GM18502 (cell line): ENCODE measurements around the gene PRKAR1B.

Experiments used
- ATAC-seq: cut with Tn5 transposase; IDR thresholded peaks from one replicate; pipeline ENCODE4 v1.9.1; 2021; ENCODE audit warnings: mild to moderate bottlenecking; ENCODE audit not compliant: unreplicated experiment, poor library complexity

The PRKAR1B gene

DNA sequence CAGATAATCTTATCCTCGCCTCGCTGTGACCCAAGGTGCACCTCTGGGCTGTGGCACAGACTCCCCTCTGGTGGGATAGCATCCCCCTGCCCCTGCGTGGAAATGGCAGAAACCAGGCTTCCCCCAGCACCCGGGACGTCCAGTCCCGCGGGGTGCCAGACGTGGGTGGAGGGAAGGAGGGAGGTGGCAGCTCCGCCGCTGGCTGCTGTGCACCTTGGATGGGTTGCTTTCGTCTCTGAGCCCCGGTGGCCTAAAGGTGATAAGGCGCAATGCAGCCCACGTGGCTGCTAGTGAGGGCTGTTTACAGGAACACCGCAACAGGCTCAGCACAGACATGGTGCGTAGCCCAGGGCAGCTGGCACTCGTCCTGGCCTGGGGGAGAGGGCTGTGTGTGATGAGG lies 193.8 kb downstream of the PRKAR1B start:
- no peak for ATAC-seq

DNA sequence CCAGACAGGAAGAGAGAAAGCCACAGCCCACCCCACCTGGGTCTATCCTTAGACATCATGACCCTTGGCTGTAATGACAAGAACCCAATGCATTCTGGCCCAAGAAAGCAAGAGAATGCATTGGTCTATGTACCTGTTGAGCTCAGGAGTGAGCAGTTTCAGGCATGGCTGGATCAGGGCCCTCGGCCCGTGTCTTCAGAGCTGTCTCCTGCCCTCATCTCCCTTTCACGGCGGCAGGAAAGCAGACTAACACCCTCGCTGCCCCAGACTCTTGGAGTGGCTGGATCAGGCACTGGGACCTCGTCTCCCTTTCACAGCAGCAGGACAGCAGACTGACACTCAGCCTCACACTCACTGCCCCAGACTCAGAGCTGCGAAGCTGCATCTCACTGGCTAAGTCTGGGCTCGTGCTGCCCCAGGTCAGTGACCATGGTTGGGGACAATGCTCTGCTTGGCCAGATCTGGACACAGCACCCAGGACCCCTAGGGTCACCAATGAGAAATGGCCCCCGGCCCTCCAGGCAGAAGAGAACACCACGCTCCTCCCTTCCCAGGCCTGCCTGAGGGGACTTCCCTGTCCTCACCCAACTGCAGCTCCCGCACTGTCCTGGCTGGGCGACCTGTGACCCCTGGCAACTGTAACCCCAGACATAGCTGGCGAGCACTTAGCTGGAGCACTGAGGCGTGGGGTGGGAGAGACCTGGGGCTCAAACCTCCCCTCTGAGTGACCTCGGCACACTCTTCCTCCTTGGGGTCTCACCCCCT lies 194.5 kb downstream of the PRKAR1B start:
- ATAC-seq, result no peak

DNA sequence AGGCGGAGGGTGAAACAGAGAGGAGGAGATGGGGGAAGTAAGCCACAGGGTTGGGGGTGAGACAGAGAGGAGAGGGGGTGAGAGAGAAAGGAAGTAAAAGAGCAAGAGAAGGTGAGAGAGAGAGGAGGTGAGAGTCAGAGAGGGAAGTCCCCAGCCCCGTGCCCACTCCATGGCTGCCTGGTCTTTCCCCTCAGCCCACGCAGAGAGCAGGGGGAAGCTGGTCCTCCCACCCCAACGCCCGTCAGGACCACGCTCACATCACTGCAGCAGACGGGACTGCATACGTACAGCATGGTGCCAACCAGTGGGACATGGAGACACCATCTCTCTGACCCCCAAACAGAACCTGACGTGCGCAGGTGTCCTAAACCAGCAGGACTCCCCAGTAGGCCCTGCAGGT lies 195.3 kb downstream of the PRKAR1B start:
- no peak for ATAC-seq

DNA sequence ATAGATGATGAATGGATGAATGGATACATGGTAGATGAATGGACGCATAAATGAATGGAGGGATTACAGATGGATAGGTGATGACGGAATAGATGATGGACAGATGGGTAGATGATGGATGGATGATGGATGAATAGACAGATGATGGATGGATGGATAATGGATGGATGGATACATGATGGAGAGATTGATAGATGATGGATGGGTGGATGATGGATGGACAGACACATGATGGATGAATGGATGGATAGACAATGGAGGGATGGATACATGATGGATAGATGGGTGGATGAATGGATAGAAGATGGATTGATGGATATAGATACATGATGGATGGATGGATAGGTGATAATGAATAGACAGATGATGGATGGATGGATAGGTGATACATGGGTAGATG lies 198.6 kb downstream of the PRKAR1B start:
- no peak for ATAC-seq

DNA sequence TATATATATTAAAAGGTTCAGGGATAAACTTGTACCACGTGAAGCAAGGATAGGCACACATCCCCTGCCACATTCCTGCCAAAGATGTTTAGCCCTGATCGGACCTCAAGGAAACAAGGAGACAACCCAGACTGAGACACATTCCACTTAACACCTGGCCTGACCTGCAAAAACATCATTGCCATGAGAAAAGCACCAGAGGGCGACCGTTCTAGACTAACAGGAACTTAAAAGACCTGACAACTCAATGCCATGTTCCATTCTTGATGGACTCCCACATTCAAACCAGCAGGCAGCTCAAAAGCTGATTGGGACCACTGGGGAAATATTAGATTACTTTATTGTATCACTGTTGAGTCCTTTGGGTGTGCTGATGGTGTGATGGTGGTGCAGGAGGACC lies 199.4 kb downstream of the PRKAR1B start:
- no peak for ATAC-seq

DNA sequence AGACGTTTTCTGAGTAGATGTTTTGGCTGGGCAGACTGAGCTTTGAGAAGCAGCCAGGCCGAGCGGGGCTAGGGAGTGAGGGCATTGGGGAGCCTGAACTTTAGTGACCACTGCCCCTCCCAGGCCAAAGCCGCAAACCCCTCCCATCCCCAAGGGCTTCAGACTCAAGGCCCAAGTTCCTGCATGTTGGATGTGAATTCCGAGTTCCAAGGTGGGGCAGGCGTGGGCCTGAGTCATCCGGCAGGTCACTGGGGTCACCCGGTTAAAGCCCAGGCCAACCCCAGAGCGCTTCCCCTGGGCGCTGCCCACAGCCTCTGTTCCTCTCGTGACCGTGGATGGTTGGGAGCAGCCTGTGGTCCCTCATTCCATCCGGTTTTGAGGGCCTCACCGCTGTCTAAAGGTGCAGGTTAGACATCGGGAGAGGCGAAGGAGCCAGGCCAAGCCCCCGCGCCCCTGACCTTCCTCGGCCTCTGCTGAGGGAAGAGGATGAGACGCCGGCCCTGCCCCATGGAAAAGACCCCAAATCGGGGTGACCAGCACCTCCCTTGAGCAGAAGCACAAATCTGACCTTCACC lies 200.5 kb downstream of the PRKAR1B start:
- no peak for ATAC-seq

DNA sequence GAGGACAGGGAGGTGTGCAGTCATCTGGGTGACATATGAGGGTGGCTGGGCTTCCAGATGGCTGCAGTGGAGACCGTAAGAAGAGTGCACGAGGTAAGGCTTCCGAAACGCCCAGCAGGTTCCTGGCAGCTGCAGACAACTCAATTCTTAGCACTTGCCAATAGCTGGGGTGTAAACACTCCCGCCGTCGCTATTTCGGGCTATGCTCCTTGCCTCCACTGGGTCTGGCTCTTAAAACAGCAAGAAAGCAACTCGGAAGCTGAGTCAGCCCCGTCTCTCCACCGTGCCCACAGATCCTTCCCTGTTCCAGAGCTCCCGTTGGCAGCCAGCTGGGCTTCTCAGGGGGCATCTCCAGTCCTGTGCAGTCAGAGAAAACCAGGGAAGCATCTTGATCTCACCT lies 201.3 kb downstream of the PRKAR1B start:
- no peak for ATAC-seq

DNA sequence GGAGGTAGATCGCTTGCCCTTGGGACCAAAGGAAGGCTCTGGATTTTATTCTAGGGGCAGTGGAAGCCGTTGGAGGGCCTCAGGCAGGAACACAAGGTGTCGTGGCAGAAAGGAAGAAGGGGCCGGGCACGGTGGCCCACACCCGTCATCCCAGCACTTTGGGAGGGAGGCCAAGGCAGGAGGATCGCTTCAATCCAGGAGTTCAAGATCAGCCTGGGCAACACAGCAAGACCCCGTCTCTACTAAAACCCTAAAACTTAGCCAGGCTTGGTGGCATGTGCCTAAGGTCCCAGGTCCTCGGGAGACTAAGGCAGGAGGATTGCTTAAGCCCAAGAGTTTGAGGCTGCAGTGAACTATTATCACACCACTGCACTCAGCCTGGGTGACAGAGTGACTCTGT lies 202.3 kb downstream of the PRKAR1B start:
- no peak for ATAC-seq

DNA sequence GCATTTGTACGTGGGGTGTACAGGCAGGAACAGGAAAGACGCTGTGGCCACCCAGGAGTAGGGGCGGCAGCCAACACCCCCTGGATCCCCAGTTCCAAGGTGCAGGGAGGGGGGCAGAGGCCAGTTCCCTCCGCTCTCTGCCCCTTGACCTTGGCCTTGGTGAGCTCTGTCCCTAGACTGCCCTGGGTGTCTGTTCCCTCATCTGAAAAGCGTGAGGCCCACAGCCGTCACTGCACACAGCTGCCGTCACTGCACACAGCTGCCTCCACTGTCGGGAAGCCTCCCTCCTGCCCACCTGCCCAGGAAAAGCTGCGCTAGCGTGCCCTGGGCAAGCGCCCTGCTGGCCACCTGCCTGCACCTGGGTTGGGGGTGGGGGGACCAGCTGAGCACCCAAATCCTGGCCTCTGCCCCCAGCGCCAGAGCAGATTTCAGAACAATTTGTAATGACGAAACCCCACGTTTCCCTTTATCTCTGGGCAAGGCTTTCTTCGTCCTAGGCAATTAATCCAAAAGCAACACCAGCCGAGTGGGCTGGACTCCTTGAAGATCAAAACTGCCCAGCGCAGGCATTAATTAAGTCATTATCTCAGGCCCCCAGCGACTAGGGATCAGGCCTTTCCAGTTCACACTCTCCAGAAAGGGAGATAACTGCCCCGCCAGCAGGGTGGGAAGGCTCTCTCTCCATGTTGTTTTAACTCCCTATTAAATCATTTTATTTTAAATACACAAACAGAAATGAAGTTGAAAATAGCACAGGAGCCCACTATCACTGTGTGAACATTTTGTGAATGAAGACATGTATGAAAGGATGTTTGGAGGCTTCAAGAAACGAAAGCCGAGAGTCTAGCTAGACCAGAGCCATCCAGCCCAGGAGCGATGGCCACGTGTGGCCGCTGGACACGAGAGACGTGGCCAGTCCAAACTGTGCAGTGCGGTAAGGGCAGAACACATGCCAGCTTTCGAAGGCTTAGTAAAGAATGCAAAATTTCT lies 203.4 kb downstream of the PRKAR1B start:
- no peak for ATAC-seq

DNA sequence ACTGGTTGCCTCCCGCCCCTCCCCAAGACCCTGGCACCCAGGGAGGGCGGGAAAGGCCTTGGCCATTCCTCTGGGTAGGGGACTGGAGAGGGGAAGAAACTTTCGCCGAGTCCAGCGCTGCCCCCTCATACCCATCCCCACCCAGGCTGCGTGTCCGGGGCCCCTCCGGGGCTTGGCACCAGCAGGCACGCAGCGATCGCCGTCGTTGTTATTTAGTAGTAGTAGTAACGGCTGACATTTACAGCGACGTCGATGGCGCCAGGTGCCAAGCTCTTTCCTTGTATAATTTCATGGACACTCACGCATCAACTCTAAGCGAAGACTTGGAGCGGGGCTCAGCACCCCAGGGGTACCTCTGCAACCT lies 204.1 kb downstream of the PRKAR1B start:
- ATAC-seq, result no peak

DNA sequence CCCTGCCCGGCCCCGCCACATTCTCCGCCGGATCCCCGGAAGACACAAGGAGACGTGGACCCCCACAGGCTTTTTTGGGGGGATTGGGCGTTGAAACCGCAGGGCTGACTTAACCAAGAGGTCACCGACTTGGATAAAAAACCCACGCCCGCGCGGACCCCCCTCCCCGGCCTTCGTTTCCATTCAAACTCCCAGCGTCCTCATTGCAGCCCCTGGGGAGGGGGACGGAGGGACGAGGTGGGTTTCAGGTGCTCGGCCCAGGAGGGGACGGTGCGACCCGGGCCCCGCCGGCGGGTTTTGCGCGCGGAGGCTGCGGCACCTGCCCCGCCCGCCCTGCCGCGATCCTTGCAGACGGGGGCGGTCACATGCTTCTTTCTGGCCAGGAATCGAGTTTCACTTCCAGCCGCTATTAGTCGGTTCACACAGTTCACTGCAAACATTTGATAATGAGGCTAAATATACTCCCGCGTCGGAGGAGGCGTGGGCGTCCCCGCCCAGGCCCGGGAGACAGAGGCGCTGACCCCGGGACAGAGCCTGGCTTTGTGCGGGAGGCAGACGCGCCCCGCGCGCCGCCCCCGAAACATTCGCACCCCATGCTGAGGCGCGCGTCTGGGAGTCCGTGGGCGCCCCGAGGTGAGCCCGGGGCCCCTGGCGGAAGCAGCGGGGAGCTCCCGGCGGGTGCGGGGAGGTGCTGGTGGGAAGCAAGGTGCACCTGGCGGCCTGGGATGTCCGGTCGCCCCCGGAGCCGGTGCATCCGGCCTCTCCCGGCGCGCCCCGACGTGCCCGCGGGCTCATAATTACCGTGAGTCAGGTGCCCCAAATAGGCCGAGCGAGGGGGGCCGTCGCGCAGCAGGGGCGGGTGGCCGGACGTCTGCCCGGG lies 204.8 kb downstream of the PRKAR1B start:
- ATAC-seq, result peak; percentile 37

DNA sequence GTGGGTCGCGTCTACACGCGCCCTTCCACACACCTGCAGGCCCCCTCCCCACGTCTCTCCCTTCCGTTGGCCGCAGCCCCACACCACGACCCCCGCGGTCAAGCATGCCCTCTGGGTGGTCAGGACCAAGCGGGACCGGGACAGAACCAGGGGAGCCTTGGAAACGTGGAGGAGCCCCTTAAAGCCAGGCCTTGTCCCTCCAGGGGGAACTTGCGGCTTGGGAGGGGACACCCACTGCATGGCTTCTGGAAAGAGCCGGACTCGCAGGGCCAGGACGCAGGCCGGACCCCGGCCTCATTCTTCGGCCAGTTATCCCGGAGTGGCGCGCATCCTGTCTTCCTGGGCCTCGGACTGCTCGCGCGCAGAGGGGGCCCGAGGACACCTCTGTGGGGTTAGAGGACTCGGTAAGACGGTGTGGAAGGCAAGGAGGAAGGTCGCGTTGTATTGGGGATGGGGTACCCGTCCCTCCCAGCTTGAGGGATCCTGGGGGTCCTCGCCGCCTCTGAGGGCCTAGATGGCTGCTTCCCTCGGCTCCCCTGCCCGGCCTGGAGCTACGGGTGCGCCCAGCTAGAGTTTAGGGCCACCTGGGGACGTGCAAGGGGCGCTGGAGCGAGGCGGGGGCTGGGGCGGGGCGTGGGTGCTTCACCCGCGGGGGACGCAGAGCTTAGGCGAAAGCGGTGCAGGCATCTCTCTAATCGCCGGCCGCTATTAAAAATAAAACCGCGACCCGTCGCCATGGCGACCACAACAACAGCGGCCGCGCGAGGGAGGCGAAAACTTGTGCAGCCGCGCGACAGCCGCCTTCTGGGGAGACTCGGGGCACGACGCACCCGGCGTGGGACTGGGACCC lies 205.6 kb downstream of the PRKAR1B start:
- ATAC-seq, result no peak

DNA sequence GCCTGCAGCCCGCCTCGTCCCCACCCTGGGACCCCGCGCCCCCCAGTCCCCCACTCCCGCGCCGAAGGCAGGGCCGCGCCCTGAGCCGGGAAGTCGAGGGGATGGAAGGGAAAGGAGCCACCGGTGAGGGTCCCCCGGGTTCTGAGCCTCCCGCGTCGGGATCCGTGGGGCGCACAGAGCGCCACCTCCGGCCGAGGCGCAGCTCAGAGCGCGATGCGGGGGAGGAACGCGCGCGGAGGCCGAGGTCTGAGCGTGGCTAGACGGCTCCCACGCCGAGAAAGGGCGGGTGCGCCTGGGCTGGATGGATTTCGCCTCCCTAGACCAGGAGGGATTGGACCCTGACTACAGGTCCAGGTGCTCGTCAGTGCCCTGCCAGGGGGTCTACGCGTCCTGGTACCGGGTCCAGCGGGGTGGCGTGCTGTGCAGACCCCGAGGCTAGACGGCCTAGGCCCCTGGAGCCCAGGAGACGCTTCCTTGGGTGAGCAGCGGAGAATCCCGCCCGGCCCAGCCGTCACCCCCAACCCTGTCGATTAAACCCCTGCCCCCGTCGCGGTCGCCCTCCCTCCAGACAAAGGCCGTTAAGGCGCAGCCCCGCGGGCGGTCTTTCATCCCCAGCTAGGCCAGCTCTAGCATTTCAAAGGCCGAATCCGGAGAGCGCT lies 206.4 kb downstream of the PRKAR1B start:
- no peak for ATAC-seq

DNA sequence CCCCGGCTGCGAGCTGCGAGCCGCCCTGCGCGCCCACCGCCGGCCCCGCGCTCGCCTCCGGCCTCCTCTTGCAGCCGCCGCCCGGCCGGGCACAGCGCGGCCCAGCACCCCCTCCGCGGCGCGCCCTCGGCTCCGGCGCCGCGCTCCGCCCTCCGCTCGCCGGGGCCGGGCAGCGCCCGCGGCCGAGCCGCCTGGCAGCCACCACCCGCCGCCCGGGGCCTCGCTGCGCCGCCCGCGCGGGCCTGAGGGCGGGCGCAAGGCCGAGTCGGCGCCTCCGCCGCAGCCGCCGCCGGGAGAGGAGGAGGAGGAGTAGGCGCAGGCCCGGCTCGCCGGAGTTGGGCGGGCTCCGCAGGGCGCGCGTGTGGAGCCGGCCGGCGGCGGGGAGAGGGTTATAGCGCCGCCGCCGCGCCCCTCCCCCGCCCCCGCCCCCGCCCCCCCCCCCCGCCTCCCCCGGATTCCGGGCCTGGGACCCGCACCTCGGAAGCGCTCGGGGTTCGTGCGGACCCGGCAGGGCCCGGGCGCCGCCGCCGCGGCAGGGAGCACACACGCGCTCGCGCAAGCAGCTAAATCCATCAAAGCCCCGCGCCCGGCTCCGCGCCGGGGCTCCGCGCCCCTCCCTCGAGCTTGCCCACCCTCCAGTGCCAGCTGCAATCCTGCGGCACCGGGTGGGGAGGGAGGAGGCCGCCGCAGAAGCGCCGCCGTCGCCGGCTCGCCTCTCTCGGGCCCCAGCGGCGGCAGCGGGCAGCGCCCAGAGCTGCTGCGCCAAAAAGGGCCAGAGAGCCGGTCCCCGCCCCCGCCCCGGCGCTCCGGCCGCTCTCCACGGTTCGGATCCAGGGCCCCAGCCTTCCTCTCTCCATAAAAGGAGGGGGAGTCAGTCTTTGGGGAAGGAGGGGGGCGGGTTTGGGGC lies 207.3 kb downstream of the PRKAR1B start, which contains the start of gene PDGFA:
Gene PDGFA, minus strand, starts transcription at position 363 of the 907 bp plus-strand sequence. CDS start 845 bp downstream, outside the sequence.
- ATAC-seq, result no peak

DNA sequence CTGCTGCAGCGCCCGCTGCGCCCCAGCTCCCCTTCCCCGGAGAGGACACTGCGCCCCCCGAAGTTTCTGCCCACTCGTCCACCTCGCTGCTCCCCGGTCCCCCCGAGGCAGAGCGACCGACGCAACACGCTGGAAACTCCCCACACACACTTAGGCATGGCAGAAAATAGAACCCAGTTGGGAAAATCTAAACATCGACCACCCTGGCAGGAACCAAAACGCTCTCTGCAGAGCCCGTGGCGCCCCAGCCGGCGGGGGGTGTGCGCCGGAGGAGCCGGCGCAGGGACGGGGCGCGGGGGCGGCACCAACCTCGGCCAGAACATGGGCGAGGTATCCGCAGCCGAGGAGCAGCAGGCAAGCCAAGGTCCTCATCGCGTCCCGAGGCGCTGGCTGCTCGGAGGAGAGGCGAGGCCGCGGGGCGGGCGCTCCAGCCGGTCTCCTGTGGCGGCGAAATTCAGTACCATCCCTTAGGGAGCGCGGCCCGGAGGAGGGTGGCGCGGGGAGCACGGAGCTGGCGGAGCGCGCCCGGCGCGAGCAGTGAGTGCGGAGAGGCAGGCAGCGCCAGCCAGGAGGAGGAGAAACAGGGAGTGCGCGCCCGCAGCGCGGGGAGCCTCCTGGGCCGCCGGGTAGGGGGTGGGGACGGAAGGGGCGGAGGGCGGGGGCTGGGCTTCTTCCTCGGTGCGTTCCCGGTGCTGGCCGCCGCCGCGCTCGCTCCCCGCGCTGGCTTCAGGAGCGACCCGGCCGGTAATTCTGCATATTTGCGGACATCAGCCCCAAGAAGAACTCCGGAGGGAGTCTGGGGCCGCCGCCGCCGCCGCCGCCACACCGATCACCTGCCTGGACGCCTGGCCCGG lies 208.2 kb downstream of the PRKAR1B start:
- no peak for ATAC-seq

DNA sequence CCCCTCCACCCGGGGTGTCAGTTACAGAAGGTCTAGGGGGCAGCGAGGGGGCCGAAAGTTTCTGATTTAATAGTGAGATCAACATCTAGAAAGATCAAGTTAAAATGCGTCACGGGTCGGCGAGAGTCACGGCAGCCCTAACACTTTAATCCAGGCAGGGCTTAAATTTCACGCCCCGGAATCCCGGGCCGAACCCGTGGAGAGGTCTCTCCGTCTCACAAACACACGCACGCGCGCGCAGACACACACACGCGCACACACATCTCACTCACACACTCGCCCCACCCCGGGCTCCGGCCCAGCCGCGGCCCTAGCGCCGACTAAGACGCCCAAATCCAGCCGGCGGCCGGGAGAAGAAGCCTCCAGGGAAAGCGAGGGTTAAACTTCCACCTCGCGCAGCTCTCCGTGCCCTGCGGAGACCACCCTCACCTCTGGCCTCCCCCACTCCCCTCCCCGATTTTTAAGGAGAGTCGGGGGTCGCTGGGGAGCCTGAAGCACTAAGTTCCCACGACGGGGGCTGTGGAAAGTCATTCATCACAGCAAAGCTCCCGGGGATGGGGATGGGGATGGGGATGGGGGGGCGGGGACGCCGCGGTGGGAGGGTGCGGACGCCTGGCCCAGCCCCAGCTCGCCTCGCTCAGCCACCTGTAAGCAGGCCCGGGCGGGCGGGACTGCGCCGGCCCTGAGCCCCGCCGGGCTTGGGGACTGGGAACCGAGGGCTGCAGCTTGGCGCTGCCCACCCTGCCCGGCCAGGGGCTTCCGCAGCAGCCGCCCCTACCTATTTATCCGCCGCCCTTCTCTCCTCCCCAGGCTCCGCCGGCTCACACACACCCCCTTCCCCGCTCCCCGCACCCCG lies 209.1 kb downstream of the PRKAR1B start:
- ATAC-seq, result no peak
